Right lobe of liver (tissue), 6 donors: ENCODE results near the gene NAA60. TPM values are rescaled to one million over a fixed set of nuclear protein-coding genes. Genes with fewer than 3 reads are reported as not detected.
A peak's percentile ranks its signal among the peaks of the same experiment; 100 is the strongest.
"Not testable (repeated sequence)": the region's sequence is repeated elsewhere in the genome, so short reads cannot be mapped to it uniquely, and the experiment has no call there.

Experiments used
- ATAC-seq, 4 donors: fragments of 200-7000 bp; cut with Tn5 transposase; one replicate each; pipeline ENCODE4 v1.9.1; 2020; ENCODE audit warnings: mild to moderate bottlenecking in 4 of 4, moderate library complexity in 4 of 4
- DNase-seq, 3 donors: peaks; one replicate each; pipeline ENCODE4 v3.0.0-alpha.2; 2020
- H3K27ac ChIP-seq, 3 donors: fragments of 200-600 bp; one replicate each; pipeline ENCODE4 v1.8.0; 2022
- H3K27me3 ChIP-seq, 2 donors: fragments of 200-600 bp; one replicate each; pipeline ENCODE4 v1.8.0; 2022
- H3K36me3 ChIP-seq, 4 donors: fragments of 200-600 bp; sonication (generic) in 1 of 4; one replicate each; pipeline versions ENCODE4 v1.5.1 to v1.8.0; 2017 to 2022; ENCODE audit warnings: control low read depth in 1 of 4
- H3K4me1 ChIP-seq, 4 donors: fragments of 200-600 bp; sonication (generic) in 1 of 4; one replicate each; pipeline versions ENCODE4 v1.5.1 to v1.8.0; 2017 to 2022; ENCODE audit warnings: control low read depth in 1 of 4
- H3K4me3 ChIP-seq, 3 donors: fragments of 200-600 bp; one replicate each; pipeline ENCODE4 v1.8.0; 2022
- H3K9me3 ChIP-seq, 4 donors: fragments of 200-600 bp; sonication (generic) in 1 of 4; one replicate each; pipeline versions ENCODE4 v1.5.1 to v1.8.0; 2017 to 2022; ENCODE audit warnings: control low read depth in 1 of 4
- CTCF ChIP-seq, 4 donors: fragments of 200-600 bp in 3 of 4; fragments of 450-650 bp in 1 of 4; IDR thresholded peaks; one replicate each; pipeline versions ENCODE4 v1.5.1 to v1.8.0; 2016 to 2022; ENCODE audit warnings: antibody characterized with exemption in 4 of 4, mild to moderate bottlenecking in 2 of 4
- POLR2A ChIP-seq: fragments of 450-650 bp; IDR thresholded peaks from one replicate; pipeline ENCODE4 v1.6.1; 2017; ENCODE audit warnings: antibody characterized with exemption, mild to moderate bottlenecking
- WGBS: methylation state at CpG from one replicate; pipeline ENCODE4 v1.1.6; 2018; ENCODE audit warnings: low coverage, low lambda C conversion rate; ENCODE audit not compliant: insufficient coverage; ENCODE audit errors: missing lambda C conversion rate; 5-methylcytosine and 5-hydroxymethylcytosine counted together
- intact Hi-C, 2 donors: fragments of 100-400 bp; cut with DNase I; formaldehyde crosslinking; loops; one replicate each; pipeline versions ENCODE4 v1.11.2 to v1.14.1; 2022
- total RNA-seq, 6 experiments: library from RNA; depleted of rRNA in 2 of 6; stranded (reverse); fragments of >200 nt in 2 of 6; fragmentation: NEBNext Ultra II Directional in 3 of 6; extraction: Animal tissue kit (Norgen Biotek cat#: 25700) in 3 of 6; gene quantifications; one replicate each; pipeline versions ENCODE4 v1.1.0 to v1.2.4, GENCODE V29; 2016 to 2023
- donor health status: DM: no; HTN: yes; CAD: no.
- donor health status: DM: no; HTN: no; CAD: no.
- donor health status: DM: no; HTN: no; CAD: no.
- donor health status: DM: no; HTN: yes; CAD: no.
- donor health status: DM: no; HTN: yes; CAD: no.

The NAA60 gene
- total RNA-seq, 6 experiments from 2014 or later = 25.0 to 46.6 (median 30.8) TPM

GRCh38 chr16:3495176-3495575 lies 51.7 kb downstream of the NAA60 start, which contains the start of gene C16orf90:
TSS of gene C16orf90 (minus strand) at chr16:3495489. CDS start at chr16:3495421, 68 bp downstream.
- H3K27me3 ChIP-seq = no peaks in the 10 kb centered on the region
- H3K9me3 ChIP-seq = no peaks in the 10 kb centered on the region
- intact Hi-C loops = loop anchor here in 1 of 2 donors (10.0 kb wide), 1 partner anchor 210 kb away; the partner anchor contains the start of gene ZNF263
- no peaks in the 10 kb centered on the region for H3K36me3 ChIP-seq
- ATAC-seq (no peak), DNase-seq (peak in 1 of 3 donors; percentile 37)
- H3K27ac ChIP-seq = no peak within 1 kb of the TSS
- no CpG with 5 or more reads among the region's 3 CpGs for WGBS
- peaks cover 0 to 3% (median 0%) of the 10 kb centered on the region in 4 donors for H3K4me1 ChIP-seq
- no peak within 1 kb of the TSS for H3K4me3 ChIP-seq
- TF ChIP-seq POLR2A (no peak), CTCF (IDR thresholded peaks at IDR 0.05) (no peak)

GRCh38 chr16:3496386-3496785 lies 52.9 kb downstream of the NAA60 start:
- no peak for TF ChIP-seq CTCF (IDR thresholded peaks at IDR 0.05)
- TF ChIP-seq POLR2A = no peak
- Histone ChIP-seq H3K4me3 (no peak overlapping the region), H3K27me3 (no peaks in the 10 kb centered on the region), H3K36me3 (no peaks in the 10 kb centered on the region), H3K9me3 (no peaks in the 10 kb centered on the region), H3K4me1 (peaks cover 0 to under 1% (median 0%) of the 10 kb centered on the region in 4 donors), H3K27ac (no peak overlapping the region)
- peak in 1 of 3 donors; percentile 49 for DNase-seq
- intact Hi-C loops = loop anchor here in 1 of 2 donors (10.0 kb wide), 1 partner anchor 212 kb away; the partner anchor contains the start of gene ZNF263
- WGBS = 92% methylated on average over 20 of the region's 30 CpGs
- no peak for ATAC-seq

GRCh38 chr16:3497771-3498170 lies 54.3 kb downstream of the NAA60 start:
- 93% methylated on average over 4 of the region's 4 CpGs for WGBS
- H3K27ac ChIP-seq = no peak overlapping the region
- intact Hi-C loops = loop anchor here in 1 of 2 donors (10.0 kb wide), 1 partner anchor 213 kb away; the partner anchor contains the start of gene ZNF263
- ATAC-seq (no peak), DNase-seq (peak in 1 of 3 donors; percentile 7)
- no peaks in the 10 kb centered on the region for H3K36me3 ChIP-seq
- TF ChIP-seq CTCF (IDR thresholded peaks at IDR 0.05) = no peak
- no peak for TF ChIP-seq POLR2A
- no peaks in the 10 kb centered on the region for H3K27me3 ChIP-seq
- H3K4me3 ChIP-seq = no peak overlapping the region
- peaks cover 0 to 4% (median 0%) of the 10 kb centered on the region in 4 donors for H3K4me1 ChIP-seq
- no peaks in the 10 kb centered on the region for H3K9me3 ChIP-seq

- Histone ChIP-seq H3K27me3 (no peaks in the 10 kb centered on the region), H3K4me1 (peaks cover 0 to 4% (median 0%) of the 10 kb centered on the region in 4 donors), H3K36me3 (no peaks in the 10 kb centered on the region), H3K4me3 (no peak overlapping the region), H3K9me3 (no peaks in the 10 kb centered on the region), H3K27ac (no peak overlapping the region)
- intact Hi-C loops = loop anchor here in 1 of 2 donors (10.0 kb wide), 1 partner anchor 214 kb away; the partner anchor contains the start of gene ZNF263
- ATAC-seq (no peak), DNase-seq (peak in 1 of 3 donors; percentile 39)
- WGBS = 91% methylated on average over 13 of the region's 16 CpGs
- no peak for TF ChIP-seq POLR2A
- TF ChIP-seq CTCF (IDR thresholded peaks at IDR 0.05) = no peak
These were observed 55.5 kb downstream of the NAA60 start for GRCh38 chr16:3498988-3499387.

- Histone ChIP-seq H3K27ac (peak overlapping the region; percentile 16 to 57 (median 52)), H3K4me3 (peak overlapping the region; percentile 55 to 97 (median 82))
- peak in 1 of 3 donors; percentile 21 for DNase-seq
- H3K36me3 ChIP-seq, H3K4me1 ChIP-seq, H3K27me3 ChIP-seq, intact Hi-C loops, ATAC-seq, H3K9me3 ChIP-seq: not testable (repeated sequence)
- WGBS = 15% methylated on average over 24 of the region's 24 CpGs
These were observed 57.9 kb downstream of the NAA60 start for GRCh38 chr16:3501412-3501761.
